ENCODE data around the gene TTC24.

The TTC24 gene

GRCh38 chr1:156574039-156574633 lies 5.4 kb upstream of the TTC24 start:
- no peak for TF ChIP-seq CTCF (IDR thresholded peaks at IDR 0.05; ENCODE audit: control insufficient read depth, extremely low read depth, insufficient read depth)
- no peak for DNase-seq (ENCODE audit: low read depth)
- no peak overlapping the region for H3K4me3 ChIP-seq (ENCODE audit: low read depth, low read length)

- TF ChIP-seq CTCF (IDR thresholded peaks at IDR 0.05; ENCODE audit: control insufficient read depth, extremely low read depth, insufficient read depth), result no peak
- no peak overlapping the region for H3K4me3 ChIP-seq (ENCODE audit: low read depth, low read length)
- no peak for DNase-seq (ENCODE audit: low read depth)
Observed at GRCh38 chr1:156577550-156577949, 2.0 kb upstream of the TTC24 start.

- DNase-seq (ENCODE audit: low read depth), result no peak
- TF ChIP-seq CTCF (IDR thresholded peaks at IDR 0.05; ENCODE audit: control insufficient read depth, extremely low read depth, insufficient read depth), result no peak
- no peak overlapping the region for H3K4me3 ChIP-seq (ENCODE audit: low read depth, low read length)
Observed at GRCh38 chr1:156578055-156578454, 1.5 kb upstream of the TTC24 start.

GRCh38 chr1:156581661-156582387 lies 2.3 kb downstream of the TTC24 start:
- DNase-seq (ENCODE audit: low read depth), result no peak
- no peak overlapping the region for H3K4me3 ChIP-seq (ENCODE audit: low read depth, low read length)
- TF ChIP-seq CTCF (IDR thresholded peaks at IDR 0.05; ENCODE audit: control insufficient read depth, extremely low read depth, insufficient read depth), result no peak

- no peak overlapping the region for H3K4me3 ChIP-seq (ENCODE audit: low read depth, low read length)
- TF ChIP-seq CTCF (IDR thresholded peaks at IDR 0.05; ENCODE audit: control insufficient read depth, extremely low read depth, insufficient read depth), result no peak
- no peak for DNase-seq (ENCODE audit: low read depth)
Observed at GRCh38 chr1:156582388-156583017, 3.0 kb downstream of the TTC24 start.

- no peak overlapping the region for H3K4me3 ChIP-seq (ENCODE audit: low read depth, low read length)
- peak; percentile 81 for TF ChIP-seq CTCF (IDR thresholded peaks at IDR 0.05; ENCODE audit: control insufficient read depth, extremely low read depth, insufficient read depth)
- DNase-seq (ENCODE audit: low read depth), result peak; percentile 69
Observed at GRCh38 chr1:156583821-156584622, 4.5 kb downstream of the TTC24 start.

Measured in LNCaP clone FGC (cell line).